GM19467 (cell line): ENCODE results near the gene OVOL3.

Experiments
- ATAC-seq: cut with Tn5 transposase; IDR thresholded peaks from one replicate; pipeline ENCODE4 v1.9.1; 2021; ENCODE audit warnings: mild to moderate bottlenecking, moderate library complexity; ENCODE audit not compliant: unreplicated experiment

OVOL3 gene

DNA sequence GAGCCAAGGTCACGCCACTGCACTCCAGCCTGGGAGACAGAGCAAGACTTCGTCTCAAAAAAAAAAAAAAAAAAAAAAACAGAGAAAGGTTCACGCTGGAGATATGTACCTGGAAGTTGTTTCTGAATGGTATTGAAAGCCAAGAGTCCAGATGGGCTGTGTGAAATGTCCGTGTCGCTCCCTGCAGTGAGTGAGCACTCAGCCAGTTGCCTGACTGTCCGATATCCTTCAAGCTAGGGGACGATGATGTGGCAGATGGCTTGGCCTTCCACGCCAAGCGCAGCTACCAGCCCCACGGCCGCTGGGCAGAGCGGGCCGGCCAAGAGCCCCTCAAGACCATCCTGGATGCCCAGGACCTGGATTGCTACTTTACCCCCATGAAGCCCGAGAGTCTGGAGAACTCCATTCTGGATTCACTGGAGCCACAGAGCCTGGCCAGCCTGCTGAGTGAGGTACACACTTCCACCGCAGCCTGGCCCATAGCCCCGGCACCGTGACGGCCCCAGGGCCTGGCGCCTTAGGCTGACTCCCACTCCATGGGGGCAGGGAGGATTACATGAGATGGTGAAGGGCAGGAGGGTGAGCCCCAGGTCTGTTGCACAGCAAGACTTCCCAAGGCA lies 11.7 kb upstream of the OVOL3 start:
- ATAC-seq: no peak

DNA sequence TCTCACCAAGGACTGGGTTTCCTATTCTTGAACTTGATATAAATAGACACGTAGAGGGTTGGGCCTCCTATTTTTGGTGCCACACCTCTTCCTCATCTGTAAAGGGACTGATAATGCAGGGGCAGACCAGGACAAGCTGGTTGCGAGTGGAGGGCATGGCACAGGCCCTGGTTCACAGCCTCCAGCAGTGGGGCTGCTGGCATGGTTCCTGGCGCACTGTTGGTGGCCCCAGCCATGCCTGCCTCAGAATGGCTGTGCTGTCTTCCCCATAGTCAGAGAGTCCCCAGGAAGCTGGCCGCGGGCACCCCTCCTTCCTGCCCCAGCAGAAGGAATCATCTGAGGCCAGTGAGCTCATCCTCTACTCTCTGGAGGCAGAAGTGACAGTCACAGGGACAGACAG lies 10.5 kb upstream of the OVOL3 start:
- ATAC-seq: no peak

DNA sequence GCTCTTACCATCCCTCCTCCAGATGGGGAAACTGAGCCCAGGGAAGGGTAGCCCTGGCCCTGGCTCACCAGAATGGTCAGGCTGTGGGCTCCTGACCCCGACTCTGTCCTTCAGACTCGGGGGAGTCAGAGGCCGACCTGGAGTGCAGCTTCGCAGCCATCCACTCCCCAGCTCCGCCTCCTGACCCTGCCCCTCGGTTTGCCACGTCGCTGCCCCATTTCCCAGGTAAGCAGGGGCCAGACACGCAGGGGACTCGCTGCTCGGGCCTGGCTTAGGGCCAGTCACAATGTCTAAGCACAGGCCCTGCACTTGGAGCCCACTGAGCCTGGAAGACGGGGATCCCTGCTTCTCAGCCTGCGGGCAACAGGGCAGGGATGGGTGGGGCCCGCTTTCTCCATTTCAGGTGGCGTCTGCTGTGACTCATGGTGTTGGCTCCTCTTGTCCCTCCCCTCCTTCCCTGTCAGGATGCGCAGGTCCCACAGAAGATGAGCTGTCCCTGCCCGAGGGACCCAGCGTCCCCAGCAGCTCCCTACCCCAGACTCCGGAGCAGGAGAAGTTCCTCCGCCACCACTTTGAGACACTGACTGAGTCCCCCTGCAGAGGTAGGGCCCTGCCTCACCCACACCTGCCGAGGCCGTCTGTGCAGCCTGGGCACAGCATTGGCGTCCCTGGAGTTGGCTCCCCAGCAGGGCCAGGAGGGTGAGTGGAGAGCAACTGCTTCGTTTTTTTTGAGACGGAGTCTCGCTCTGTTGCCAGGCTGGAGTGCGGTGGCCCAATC lies 9.2 kb upstream of the OVOL3 start:
- ATAC-seq: no peak

DNA sequence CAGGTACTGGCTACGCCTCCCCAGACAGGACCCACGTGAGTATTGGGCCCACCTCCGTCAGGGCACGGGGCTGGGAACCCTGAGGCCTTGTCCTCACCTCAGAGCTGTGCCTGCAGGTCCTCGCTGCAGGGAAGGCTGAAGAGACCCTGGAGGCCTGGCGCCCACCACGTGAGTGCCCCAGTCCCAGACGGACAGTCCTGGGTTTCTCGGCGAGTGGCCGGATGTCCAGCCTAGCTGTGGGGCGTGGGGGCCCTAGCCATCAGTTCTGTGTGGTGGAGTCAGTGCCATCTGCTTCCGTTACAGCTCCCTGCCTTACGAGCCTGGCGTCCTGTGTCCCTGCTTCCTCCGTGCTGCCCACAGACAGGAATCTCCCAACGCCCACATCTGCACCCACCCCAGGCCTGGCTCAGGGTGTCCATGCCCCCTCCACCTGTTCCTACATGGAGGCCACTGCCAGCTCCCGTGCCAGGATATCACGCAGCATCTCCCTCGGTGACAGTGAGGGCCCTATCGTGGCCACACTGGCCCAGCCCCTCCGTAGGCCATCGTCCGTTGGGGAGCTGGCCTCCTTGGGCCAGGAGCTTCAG lies 7.8 kb upstream of the OVOL3 start:
- no peak for ATAC-seq

DNA sequence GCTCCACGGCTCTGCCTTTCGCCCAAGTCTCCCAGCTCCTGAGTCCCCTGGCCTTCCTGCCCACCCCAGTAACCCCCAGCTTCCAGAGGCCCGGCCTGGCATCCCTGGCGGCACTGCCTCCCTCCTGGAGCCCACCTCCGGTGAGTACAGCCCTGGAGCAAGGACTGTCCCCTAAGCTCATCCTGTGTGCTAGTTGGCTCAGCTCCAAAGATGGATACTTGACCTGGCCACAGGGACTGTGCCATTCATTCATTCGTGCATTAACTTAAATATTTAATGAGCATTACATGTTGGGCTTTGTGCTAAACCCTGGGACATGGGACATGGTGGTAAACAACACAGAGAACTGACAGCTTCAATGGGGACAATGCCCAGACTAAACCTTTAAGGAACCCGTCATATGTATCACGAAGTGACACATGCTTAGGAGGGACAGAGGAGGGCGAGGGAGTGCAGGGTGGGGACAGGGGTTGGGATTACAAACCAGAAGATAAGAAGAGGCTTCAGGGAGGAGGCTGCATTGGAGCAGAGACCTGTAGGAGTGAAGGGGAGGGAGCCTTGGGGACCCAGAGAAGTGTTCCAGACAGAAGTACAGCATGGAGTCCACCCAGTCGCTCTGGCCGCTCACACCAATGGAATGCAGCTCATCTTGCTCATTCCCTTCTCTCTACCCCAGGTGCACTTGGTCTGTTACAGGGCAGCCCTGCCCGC lies 6.9 kb upstream of the OVOL3 start:
- no peak for ATAC-seq

DNA sequence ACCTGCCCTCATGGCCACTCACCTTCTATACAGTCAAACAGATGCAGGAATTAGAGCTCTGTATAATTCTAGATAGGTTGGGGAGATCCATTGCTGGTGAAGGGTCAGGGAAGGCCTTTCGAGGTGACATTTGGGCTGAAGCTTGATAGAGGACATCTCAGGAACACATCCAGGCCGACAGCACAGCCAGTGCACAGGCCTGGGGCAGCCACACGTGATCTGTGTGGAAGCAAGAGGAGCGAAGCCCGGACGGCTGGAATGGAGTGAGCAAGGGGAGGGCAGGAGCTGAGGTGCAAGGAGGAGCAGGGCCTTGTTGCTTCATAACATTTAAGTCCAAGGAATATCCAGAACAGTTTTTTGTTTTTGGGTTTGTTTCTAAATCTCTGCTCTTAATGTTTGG lies 4.5 kb upstream of the OVOL3 start:
- ATAC-seq: no peak

DNA sequence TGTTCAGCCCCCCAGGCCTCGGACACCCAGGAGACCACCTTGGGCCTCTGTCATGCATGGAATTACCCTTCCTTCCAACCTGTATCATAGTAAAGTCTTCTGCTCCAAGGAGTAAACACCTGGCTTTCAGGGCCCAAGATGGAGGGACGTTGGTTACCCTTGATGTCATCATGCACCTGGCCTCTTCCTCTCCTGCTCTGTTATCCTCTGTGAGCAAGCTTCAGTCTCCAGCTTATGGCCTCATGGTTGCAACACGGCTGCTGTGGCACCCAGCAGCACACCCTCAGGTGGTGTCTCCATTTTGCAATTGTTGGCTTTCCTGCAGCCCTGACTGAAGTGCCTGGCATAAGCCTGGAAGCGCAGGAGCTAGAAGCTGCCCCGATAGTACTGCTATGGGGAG lies 4.0 kb upstream of the OVOL3 start:
- no peak for ATAC-seq

DNA sequence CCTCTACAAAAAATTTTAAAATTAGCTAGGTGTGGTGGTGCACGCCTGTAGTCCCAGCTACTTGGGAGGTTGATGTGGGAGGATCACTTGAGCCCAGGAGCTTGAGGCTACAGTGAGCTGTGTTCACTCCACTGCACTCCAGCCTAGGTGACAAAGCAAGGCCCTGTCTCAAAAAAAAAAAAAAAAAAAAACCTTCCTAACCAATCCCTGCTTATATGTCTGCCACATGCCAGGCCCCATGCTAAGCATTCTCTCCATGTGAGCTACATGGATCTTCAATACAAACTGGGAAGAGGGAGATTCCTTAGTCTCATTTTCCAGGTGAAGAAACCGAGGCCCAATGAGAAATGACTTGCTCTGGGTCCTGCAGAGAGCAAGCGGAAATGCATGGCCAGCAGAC lies 2.3 kb upstream of the OVOL3 start:
- ATAC-seq: no peak

DNA sequence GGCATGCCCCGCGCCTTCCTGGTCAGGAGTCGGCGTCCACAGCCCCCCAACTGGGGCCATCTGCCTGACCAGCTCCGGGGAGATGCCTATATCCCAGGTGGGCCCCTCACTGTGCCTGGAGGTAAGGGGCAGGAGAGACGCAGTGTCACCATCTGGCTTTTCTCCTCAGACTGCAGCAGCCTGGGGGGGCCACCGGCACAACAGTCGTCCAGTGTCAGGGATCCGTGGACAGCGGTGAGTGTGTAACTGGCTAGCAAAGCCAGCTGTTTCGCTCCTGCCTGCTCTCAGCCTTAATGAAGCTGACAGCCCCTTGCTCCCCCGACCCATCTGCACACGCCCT lies 227 bp downstream of the OVOL3 start:
- ATAC-seq: no peak

DNA sequence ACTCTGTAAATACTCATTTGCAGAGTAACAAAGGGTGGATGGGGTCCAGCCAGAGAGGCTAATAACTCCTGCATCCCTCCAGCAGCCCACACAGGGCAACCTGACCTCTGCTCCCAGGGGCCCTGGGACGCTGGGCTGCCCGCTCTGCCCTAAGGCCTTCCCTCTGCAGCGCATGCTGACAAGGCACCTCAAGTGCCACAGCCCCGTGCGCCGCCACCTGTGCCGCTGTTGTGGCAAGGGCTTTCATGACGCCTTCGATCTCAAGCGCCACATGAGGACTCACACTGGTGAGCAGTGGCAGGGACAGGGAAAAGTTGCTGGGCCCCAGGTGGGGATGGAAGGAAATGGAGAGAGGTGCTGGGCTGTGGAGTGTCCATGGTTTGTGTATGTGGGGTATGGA lies 1.7 kb downstream of the OVOL3 start:
- no peak for ATAC-seq

DNA sequence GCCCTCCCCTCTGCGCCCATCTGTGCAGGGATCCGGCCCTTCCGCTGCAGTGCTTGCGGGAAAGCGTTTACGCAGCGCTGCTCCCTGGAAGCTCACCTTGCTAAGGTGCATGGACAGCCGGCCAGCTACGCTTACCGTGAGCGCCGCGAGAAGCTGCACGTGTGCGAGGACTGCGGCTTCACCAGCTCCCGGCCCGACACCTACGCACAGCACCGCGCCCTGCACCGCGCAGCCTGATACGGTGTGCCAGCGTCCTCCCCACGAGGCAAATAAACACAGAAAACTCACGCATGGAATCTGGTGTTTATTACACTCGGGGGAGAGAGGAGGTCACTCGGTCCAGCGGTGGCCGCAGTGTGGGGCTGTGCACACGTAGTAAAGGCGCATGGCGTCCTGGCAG lies 2.5 kb downstream of the OVOL3 start:
- no peak for ATAC-seq

DNA sequence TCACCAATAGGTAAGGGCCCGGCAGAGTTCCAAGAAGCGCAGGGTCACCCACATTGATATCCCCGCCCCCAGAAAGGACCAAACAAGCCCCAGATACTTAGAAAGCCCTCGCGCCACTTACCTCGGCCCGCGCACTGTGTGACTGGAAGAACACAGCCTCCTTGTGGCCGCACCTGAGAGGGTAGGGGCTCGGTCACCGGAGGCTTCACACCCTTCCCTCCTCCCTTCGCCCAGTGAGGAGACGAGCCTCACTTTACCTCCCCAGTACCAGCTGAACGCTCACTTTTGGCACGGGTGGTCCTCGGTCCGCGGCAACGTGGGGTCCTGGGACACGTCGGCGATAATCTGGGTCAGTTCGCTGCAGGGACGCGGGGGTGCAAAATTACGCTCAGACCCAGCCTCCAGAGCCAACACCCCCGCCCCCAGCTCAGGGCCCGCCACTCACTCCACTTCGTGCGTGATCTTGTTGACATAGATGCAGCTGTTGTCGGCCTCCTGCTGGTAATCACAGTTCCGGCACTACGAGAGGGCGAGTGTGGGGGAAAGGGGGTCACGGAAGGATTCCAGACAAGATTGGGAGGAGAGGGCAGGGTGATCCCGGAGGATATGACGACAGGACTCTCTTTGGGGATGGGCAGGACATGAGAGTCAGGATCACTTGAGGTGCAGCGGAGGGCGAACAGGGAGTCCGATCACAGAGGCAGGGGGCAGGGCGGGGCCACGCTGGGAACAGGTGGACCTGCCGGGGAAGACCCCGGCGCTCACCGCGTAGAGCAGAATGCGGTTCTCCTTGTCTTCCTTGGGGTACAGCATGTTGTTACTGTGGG lies 3.2 kb downstream of the OVOL3 start:
- ATAC-seq: peak; percentile 4

DNA sequence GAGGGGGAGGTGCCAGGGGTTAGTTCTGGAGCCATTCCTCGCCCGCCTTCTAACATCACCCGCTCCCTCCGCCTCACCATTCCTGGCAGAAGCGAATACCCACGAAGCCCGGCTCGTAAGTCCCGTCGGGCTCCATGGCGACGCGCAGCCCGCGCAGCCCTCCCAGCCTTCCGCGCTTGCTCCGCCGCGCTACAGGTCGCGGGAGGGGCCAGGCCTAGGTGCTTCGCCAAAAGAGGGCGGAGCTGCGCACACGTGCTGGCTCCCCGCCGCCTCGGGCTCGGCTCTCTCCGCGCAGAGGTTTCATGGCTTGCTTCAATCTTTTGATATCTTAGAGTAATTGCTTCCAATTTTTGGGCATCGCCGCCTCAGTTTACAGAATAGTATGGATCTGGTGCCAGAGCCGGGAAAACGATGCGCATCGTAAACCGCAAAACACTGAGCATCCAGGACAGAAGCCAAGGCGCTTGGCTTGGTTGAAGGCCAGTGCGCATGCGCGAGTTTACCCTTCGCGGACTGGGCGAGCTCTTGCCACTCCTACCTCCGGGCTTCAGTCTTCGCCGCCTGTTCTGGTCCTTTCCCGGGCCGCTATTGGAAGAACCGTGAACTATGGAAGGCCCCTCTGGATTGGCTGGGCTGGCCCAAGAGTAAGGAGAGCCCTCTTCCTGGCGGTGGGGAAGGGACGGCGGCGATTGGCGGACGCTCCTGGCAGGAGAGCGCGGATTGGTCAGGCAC lies 3.9 kb downstream of the OVOL3 start, which contains the start of gene POLR2I:
TSS of gene POLR2I (minus strand) at position 155 of the 732 bp plus-strand sequence. CDS start at position 136, 19 bp downstream.
- peak; percentile 73 for ATAC-seq

DNA sequence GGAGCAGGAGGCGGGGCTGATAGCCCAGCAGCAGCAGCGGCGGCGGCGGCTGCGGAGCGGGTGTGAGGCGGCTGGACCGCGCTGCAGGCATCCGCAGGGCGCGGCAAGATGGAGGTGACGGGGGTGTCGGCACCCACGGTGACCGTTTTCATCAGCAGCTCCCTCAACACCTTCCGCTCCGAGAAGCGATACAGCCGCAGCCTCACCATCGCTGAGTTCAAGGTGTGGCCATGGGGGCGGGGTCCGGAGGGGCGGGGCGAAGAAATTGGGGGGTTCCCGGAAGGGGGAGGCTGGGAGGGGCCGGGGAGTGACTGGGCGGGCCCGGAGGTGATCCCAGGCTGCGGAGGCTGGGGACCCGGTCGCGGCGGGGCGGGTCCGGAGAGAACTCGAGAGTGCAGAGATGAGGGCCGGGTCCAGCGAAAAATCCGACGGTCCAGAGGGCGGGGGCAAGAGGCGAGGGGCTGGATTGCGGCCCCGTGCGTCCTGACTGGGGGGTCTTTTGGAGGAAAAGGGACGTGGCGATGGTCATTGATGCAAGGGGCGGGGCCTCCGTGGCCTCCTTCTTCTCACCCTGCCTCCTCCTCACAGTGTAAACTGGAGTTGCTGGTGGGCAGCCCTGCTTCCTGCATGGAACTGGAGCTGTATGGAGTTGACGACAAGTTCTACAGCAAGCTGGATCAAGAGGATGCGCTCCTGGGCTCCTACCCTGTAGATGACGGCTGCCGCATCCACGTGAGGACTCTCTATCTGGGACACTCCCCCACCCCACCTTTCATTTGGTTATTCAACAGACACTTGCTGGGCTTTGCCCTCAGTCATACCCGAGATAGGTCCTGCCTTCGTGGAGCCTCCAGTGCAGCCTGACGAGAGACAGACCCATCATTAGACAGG lies 4.8 kb downstream of the OVOL3 start, which contains the start of gene TBCB:
TSS of gene TBCB (plus strand) at position 16 of the 891 bp plus-strand sequence. CDS start at position 109, 93 bp downstream.
- ATAC-seq: no peak

DNA sequence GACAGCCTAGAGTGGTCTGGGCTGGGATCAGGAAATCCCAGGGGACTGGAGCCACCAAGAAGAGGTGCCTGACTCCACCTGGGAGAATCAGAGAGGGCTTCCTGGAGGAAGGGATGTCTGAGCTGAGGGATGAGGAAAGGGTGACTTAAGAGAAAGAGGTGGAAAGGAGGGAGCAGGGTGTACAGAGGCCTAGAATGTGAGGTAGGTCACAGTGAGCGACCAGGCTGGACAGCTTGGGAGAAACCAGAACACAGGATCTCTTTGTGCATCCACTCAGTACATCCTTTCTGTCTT lies 5.3 kb downstream of the OVOL3 start:
- no peak for ATAC-seq

DNA sequence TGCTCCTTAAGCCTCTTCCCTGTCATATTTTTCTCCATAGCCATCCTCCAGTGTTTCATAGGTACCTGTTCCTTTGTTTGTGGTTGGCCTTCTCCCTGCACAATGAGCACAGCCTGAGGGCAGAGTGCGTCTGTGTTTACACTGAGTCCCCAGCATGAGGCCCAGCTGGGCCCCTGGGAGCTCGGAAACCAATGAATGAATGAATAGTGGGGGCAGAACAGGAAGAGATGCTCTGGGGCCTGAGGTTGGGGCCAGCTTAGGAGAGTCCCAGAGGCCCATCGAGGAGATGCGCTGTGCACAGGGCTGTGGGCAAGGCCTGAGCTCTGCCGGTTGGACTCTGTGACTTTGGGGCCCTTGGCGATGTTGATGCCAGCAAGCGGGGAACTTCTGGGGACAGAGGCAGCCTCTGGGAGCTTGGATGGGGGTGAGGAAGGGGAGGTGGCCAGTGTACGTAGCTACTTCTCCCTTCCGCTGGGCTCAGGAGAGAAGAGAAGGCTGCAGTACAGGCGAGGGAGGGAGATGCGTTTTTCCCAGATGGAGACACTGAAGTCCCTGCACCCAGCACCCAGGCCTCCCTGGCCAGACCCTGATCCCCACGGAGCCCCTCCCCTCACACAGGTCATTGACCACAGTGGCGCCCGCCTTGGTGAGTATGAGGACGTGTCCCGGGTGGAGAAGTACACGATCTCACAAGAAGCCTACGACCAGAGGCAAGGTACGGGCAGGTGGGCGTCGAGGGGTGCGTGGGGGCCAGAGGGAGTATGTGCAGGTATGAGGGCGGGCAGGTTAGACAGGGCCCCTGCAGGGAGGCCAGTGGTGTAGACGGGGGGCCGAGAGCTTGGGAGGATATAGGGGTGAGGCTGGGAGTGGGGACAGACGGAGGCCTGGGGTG lies 9.4 kb downstream of the OVOL3 start:
- no peak for ATAC-seq

DNA sequence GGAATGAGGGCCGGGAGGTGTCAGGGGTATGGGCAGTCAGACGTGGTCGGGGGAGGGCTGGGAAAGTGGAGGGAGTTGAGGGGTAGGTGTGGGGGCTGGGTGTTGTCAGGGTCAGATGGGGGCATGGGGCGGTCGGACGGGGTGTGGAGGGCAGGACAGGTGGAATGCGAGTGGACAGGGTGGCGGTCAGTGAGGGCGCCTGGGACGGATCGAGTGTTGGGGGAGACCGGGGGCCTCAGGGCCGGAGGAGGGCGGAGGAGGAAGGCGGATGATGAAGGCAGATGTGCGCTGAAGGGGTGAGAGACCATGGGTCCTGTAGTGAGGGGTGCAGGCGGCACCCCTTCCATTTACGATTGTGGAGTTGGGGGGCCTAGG lies 10.0 kb downstream of the OVOL3 start:
- ATAC-seq: no peak

DNA sequence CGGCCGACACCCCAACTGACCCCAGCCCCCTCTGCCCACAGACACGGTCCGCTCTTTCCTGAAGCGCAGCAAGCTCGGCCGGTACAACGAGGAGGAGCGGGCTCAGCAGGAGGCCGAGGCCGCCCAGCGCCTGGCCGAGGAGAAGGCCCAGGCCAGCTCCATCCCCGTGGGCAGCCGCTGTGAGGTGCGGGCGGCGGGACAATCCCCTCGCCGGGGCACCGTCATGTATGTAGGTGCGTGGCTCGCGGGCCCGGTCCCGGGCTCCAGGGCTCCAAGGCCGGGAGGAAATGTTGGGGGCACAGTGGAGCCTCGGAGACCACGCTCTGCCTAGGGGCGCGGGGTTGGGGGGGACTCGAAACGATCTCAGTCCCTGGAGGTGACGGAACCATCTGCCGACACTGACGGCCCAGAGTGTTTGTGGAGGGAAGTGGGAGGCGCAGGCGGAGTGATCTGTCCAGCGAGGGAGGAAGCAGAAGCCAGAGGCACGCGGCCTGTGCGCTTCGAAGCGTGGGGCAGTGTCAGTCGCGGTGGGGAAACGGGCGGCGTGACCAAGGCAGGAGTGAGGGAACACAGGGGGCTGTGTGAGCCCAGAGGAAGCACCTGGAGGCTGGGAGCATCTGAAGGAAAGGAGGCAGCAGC lies 10.7 kb downstream of the OVOL3 start:
- no peak for ATAC-seq
